SW 1271 (cell line): ENCODE results near the gene PPP1R12C.

Experiments used
- DNase-seq, 2 experiments: peaks; one replicate each; lab custom pipeline; 2025; lab: John Stamatoyannopoulos, UW

Gene PPP1R12C

GRCh38 chr19:55090564-55090963, 26.9 kb downstream of the PPP1R12C start:
- DNase-seq: no peak

- no peak for DNase-seq
These were observed 28.0 kb downstream of the PPP1R12C start for GRCh38 chr19:55089342-55089944.

GRCh38 chr19:55088543-55089341, 28.7 kb downstream of the PPP1R12C start:
- no peak for DNase-seq

GRCh38 chr19:55088021-55088451, 29.4 kb downstream of the PPP1R12C start:
- no peak for DNase-seq

- DNase-seq: no peak
These were observed 29.9 kb downstream of the PPP1R12C start for GRCh38 chr19:55087542-55087901.

- no peak for DNase-seq
These were observed 30.5 kb downstream of the PPP1R12C start for GRCh38 chr19:55086730-55087541.

- no peak for DNase-seq
These were observed 31.3 kb downstream of the PPP1R12C start for GRCh38 chr19:55085923-55086715.

- DNase-seq: no peak
These were observed 33.0 kb downstream of the PPP1R12C start for GRCh38 chr19:55084416-55084815.

- no peak for DNase-seq
These were observed 34.2 kb downstream of the PPP1R12C start for GRCh38 chr19:55083004-55083850.

GRCh38 chr19:55082020-55082851, 35.2 kb downstream of the PPP1R12C start:
- DNase-seq: no peak

GRCh38 chr19:55081770-55082019, 35.7 kb downstream of the PPP1R12C start:
- DNase-seq: no peak

GRCh38 chr19:55080968-55081769, 36.3 kb downstream of the PPP1R12C start:
- DNase-seq: no peak

GRCh38 chr19:55080121-55080967, 37.1 kb downstream of the PPP1R12C start:
- DNase-seq: no peak

- DNase-seq: no peak
These were observed 37.9 kb downstream of the PPP1R12C start for GRCh38 chr19:55079400-55080038.

GRCh38 chr19:55078996-55079395, 38.4 kb downstream of the PPP1R12C start:
- no peak for DNase-seq

- no peak for DNase-seq
These were observed 40.3 kb downstream of the PPP1R12C start for GRCh38 chr19:55077106-55077505.

- DNase-seq: no peak
These were observed 41.1 kb downstream of the PPP1R12C start for GRCh38 chr19:55076321-55076720.

- DNase-seq: no peak
These were observed 42.0 kb downstream of the PPP1R12C start, which contains the start of gene EPS8L1 for GRCh38 chr19:55075371-55075998. EPS8L1 (plus strand) TSS chr19:55075869; CDS start chr19:55076445, 576 bp downstream.
